Pancreas (tissue), 10 donors: ENCODE results near the gene PMEPA1. TPM values are rescaled to one million over a fixed set of nuclear protein-coding genes. Genes with fewer than 3 reads are reported as not detected.

Experiments used
- ATAC-seq, 4 donors: fragments of 200-7000 bp; cut with Tn5 transposase; one replicate each; pipeline versions ENCODE4 v1.8.0 to v1.9.1; 2020; ENCODE audit warnings: mild to moderate bottlenecking in 4 of 4, moderate library complexity in 4 of 4
- DNase-seq, 6 donors: peaks; one replicate each; pipeline ENCODE4 v3.0.0-alpha.2; 2020
- FAIRE-seq: peaks from 2 replicates; lab custom pipeline; 2012; peaks lifted over from hg19 to GRCh38; lab: Jason Lieb, UNC
- H3K27ac ChIP-seq, 4 donors: fragments of 200-600 bp; sonication (generic); 1 replicate in 3 of 4; 2 replicates in 1 of 4; pipeline versions ENCODE4 v1.5.0 to v1.8.0; 2020
- H3K27me3 ChIP-seq, 4 donors: fragments of 200-600 bp; one replicate each; pipeline ENCODE4 v1.8.0; 2021
- H3K36me3 ChIP-seq, 3 donors: fragments of 200-600 bp; sonication (generic) in 1 of 3; one replicate each; pipeline versions ENCODE4 v1.5.0 to v1.8.0; 2020 to 2021
- H3K4me1 ChIP-seq, 3 donors: fragments of 200-600 bp; one replicate each; pipeline ENCODE4 v1.8.0; 2021
- H3K4me3 ChIP-seq, 4 donors: fragments of 200-600 bp; sonication (generic) in 2 of 4; one replicate each; pipeline versions ENCODE4 v1.5.0 to v1.8.0; 2020 to 2021
- H3K9me3 ChIP-seq, 4 donors: fragments of 200-600 bp; one replicate each; pipeline ENCODE4 v1.8.0; 2021
- CTCF ChIP-seq, 4 donors: fragments of 200-600 bp; sonication (generic) in 3 of 4; IDR thresholded peaks; one replicate each; pipeline versions ENCODE4 v1.5.0 to v1.8.0; 2021; ENCODE audit warnings: antibody characterized with exemption in 4 of 4
- WGBS, 2 donors: extraction: QIAGEN DNeasy Blood & Tissue Kit; methylation state at CpG; one replicate each; pipeline ENCODE4 v1.1.7; 2013; 5-methylcytosine and 5-hydroxymethylcytosine counted together
- intact Hi-C, 3 donors: fragments of 100-400 bp; cut with DNase I; formaldehyde crosslinking; loops; one replicate each; pipeline versions ENCODE4 v1.11.1 to v1.14.2; 2022
- polyA plus RNA-seq, 2 donors: library from polyadenylated mRNA; stranded (reverse); fragments of 200-250 nt; gene quantifications; one replicate each; pipeline ENCODE4 v1.2.3, GENCODE V29; 2013
- total RNA-seq, 6 donors: library from RNA; stranded (reverse); fragmentation: NEBNext Ultra II Directional in 4 of 6; extraction: Animal tissue kit (Norgen Biotek cat#: 25700) in 4 of 6; gene quantifications; one replicate each; pipeline versions ENCODE4 v1.2.1 to v1.2.4, GENCODE V29; 2021 to 2023
- donor health status: healthy with polysubstance abuse.
- donor health status: DM: no; HTN: no; CAD: no; lungs with moderate emphysema.
- donor health status: DM: no; HTN: no; CAD: no.
- donor health status: control.
- donor health status: control.
- donor health status: Bipolar disorder and iron deficiency.
- donor health status: DM: yes; HTN: yes; CAD: no.
- donor health status: DM: no; HTN: no; CAD: no.
- donor health status: DM: no; HTN: no; CAD: no.
- donor health status: DM: yes; HTN: yes; CAD: no.

The PMEPA1 gene
- total and polyA plus RNA-seq, 8 donors = 24.8 to 98.2 (median 33.6) TPM

- FAIRE-seq (no peak), ATAC-seq (peak; percentile 13 to 50 (median 35)), DNase-seq (peak in 5 of 6 donors; percentile 14 to 65 (median 35))
- intact Hi-C loops = loop anchor here (10.0 kb wide), 3 partner anchors 307 to 517 kb away; no protein-coding TSS in a partner anchor
- Histone ChIP-seq H3K27ac (no peak overlapping the region), H3K36me3 (peaks cover 0 to 12% (median 0%) of the 10 kb centered on the region in 3 donors), H3K27me3 (no peaks in the 10 kb centered on the region), H3K9me3 (no peaks in the 10 kb centered on the region), H3K4me1 (no peaks in the 10 kb centered on the region), H3K4me3 (no peak overlapping the region)
- WGBS, 2 donors = 73 to 78% methylated on average over 36 of the region's 36 CpGs
- no peak for TF ChIP-seq CTCF (IDR thresholded peaks at IDR 0.05)
Observed at GRCh38 chr20:57657535-57658446, 52.0 kb downstream of the PMEPA1 start.

- FAIRE-seq = no peak
- 86 to 88% methylated on average over 20 of the region's 20 CpGs for WGBS, 2 donors
- Histone ChIP-seq H3K36me3 (peaks cover 0 to 20% (median 1%) of the 10 kb centered on the region in 3 donors), H3K4me3 (no peak overlapping the region), H3K27ac (no peak overlapping the region), H3K9me3 (no peaks in the 10 kb centered on the region), H3K27me3 (no peaks in the 10 kb centered on the region), H3K4me1 (no peaks in the 10 kb centered on the region)
- DNase-seq = peak in 4 of 6 donors; percentile 6 to 55 (median 30)
- no peak for TF ChIP-seq CTCF (IDR thresholded peaks at IDR 0.05)
- intact Hi-C loops = loop anchor here (10.0 kb wide), 3 partner anchors 308 to 518 kb away; no protein-coding TSS in a partner anchor
- ATAC-seq = no peak
Observed at GRCh38 chr20:57656821-57657534, 52.8 kb downstream of the PMEPA1 start.

GRCh38 chr20:57656252-57656820 lies 53.5 kb downstream of the PMEPA1 start:
- H3K4me1 ChIP-seq = no peaks in the 10 kb centered on the region
- WGBS, 2 donors = 76 to 86% methylated on average over 15 of the region's 15 CpGs
- peak in 2 of 6 donors; percentile 7 to 23 for DNase-seq
- ATAC-seq = no peak
- no peak for TF ChIP-seq CTCF (IDR thresholded peaks at IDR 0.05)
- no peaks in the 10 kb centered on the region for H3K27me3 ChIP-seq
- no peak for FAIRE-seq
- no peak overlapping the region for H3K27ac ChIP-seq
- H3K36me3 ChIP-seq = peaks cover 0 to 24% (median 3%) of the 10 kb centered on the region in 3 donors
- H3K4me3 ChIP-seq = no peak overlapping the region
- intact Hi-C loops = loop anchor here (10.0 kb wide), 3 partner anchors 308 to 518 kb away; no protein-coding TSS in a partner anchor
- no peaks in the 10 kb centered on the region for H3K9me3 ChIP-seq

GRCh38 chr20:57655809-57656155 lies 54.0 kb downstream of the PMEPA1 start:
- H3K4me3 ChIP-seq = no peak overlapping the region
- TF ChIP-seq CTCF (IDR thresholded peaks at IDR 0.05) = no peak
- intact Hi-C loops = loop anchor here (10.0 kb wide), 3 partner anchors 309 to 519 kb away; no protein-coding TSS in a partner anchor
- no peaks in the 10 kb centered on the region for H3K4me1 ChIP-seq
- DNase-seq = peak in 1 of 6 donors; percentile 16
- 77 to 84% methylated on average over 11 of the region's 11 CpGs for WGBS, 2 donors
- no peak for ATAC-seq
- no peak overlapping the region for H3K27ac ChIP-seq
- peaks cover 0 to 24% (median 3%) of the 10 kb centered on the region in 3 donors for H3K36me3 ChIP-seq
- H3K9me3 ChIP-seq = no peaks in the 10 kb centered on the region
- FAIRE-seq = no peak
- H3K27me3 ChIP-seq = no peaks in the 10 kb centered on the region
